Measurements from ENCODE around the gene SUPT5H.

DNA sequence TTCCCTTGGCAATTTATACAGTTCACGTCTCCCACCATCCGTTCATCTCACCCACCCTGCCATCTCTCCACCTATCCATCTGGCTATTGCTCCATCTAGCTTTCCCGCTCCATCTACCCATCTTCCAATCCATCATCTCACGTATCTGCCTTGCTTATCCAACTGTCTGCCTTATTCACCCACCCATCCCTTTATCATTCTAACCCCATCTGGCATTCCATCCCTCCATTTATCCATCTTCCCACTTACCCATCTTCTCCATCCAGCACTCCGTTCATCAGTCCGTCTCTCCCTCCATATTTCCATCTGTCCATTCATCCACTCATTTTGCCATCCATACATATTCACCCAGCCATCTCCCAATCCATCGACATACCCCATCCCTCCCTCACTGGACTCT is 19.6 kb upstream of the SUPT5H start:
- TF ChIP-seq, protein P1, sequence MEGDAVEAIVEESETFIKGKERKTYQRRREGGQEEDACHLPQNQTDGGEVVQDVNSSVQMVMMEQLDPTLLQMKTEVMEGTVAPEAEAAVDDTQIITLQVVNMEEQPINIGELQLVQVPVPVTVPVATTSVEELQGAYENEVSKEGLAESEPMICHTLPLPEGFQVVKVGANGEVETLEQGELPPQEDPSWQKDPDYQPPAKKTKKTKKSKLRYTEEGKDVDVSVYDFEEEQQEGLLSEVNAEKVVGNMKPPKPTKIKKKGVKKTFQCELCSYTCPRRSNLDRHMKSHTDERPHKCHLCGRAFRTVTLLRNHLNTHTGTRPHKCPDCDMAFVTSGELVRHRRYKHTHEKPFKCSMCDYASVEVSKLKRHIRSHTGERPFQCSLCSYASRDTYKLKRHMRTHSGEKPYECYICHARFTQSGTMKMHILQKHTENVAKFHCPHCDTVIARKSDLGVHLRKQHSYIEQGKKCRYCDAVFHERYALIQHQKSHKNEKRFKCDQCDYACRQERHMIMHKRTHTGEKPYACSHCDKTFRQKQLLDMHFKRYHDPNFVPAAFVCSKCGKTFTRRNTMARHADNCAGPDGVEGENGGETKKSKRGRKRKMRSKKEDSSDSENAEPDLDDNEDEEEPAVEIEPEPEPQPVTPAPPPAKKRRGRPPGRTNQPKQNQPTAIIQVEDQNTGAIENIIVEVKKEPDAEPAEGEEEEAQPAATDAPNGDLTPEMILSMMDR (IDR thresholded peaks at IDR 0.05) = no peak
- no peak for TF ChIP-seq POLR2A (IDR thresholded peaks at IDR 0.05; ENCODE audit: low read depth)
